Mesothelial cell of epicardium (in vitro differentiated cells): ENCODE results near the gene GLRX2. TPM values are rescaled to one million over a fixed set of nuclear protein-coding genes. Genes with fewer than 3 reads are reported as not detected.

ENCODE experiments used
- DNase-seq, 2 experiments: peaks; one replicate each; pipeline ENCODE4 v3.0.0; 2021; ENCODE audit warnings: low spot score in 2 of 2; ENCODE audit not compliant: unreplicated experiment in 2 of 2
- H3K27ac Mint-ChIP-seq: 2 replicates; pipeline ENCODE4 v1.8.0; 2021; ENCODE audit warnings: mixed read lengths
- H3K27me3 Mint-ChIP-seq: 2 replicates; pipeline ENCODE4 v1.8.0; 2021; ENCODE audit warnings: low read depth, mixed read lengths
- H3K36me3 Mint-ChIP-seq: 2 replicates; pipeline ENCODE4 v1.8.0; 2021; ENCODE audit warnings: mixed read lengths
- H3K4me1 Mint-ChIP-seq: 2 replicates; pipeline ENCODE4 v1.8.0; 2021; ENCODE audit warnings: mixed read lengths
- H3K4me3 Mint-ChIP-seq: 2 replicates; pipeline ENCODE4 v1.8.0; 2021; ENCODE audit warnings: mild to moderate bottlenecking, moderate library complexity, mixed read lengths
- H3K9me3 Mint-ChIP-seq: 2 replicates; pipeline ENCODE4 v1.8.0; 2021; ENCODE audit warnings: mixed read lengths
- CTCF ChIP-seq: fragments of 200-600 bp; sonication (generic); IDR thresholded peaks from one replicate; pipeline ENCODE4 v1.5.0; 2021; ENCODE audit warnings: antibody characterized with exemption; ENCODE audit not compliant: unreplicated experiment
- total RNA-seq: library from RNA; stranded (reverse); gene quantifications from 3 replicates; pipeline ENCODE4 v1.2.1, GENCODE V29; 2021

The GLRX2 gene
- total RNA-seq, 1 donor from 2014 or later: 10.4 TPM

- TF ChIP-seq CTCF: no peak
- Mint-ChIP-seq H3K9me3 (no peaks in the 10 kb centered on the region), H3K4me1 (peaks cover 17% of the 10 kb centered on the region), H3K36me3 (no peaks in the 10 kb centered on the region), H3K27ac (peak overlapping the region; percentile 85), H3K4me3 (peak overlapping the region; percentile 85), H3K27me3 (no peaks in the 10 kb centered on the region)
- no peak for DNase-seq
Measured at GRCh38 chr1:193103759-193104501, 1.3 kb downstream of the GLRX2 start.

- Mint-ChIP-seq H3K36me3 (no peaks in the 10 kb centered on the region), H3K4me3 (no peak overlapping the region), H3K4me1 (peaks cover 17% of the 10 kb centered on the region), H3K27ac (no peak overlapping the region), H3K27me3 (no peaks in the 10 kb centered on the region), H3K9me3 (no peaks in the 10 kb centered on the region)
- DNase-seq: no peak
- TF ChIP-seq CTCF: no peak
Measured at GRCh38 chr1:193102662-193103061, 2.6 kb downstream of the GLRX2 start.

GRCh38 chr1:193094112-193094511 is 11.1 kb downstream of the GLRX2 start:
- no peak overlapping the region for H3K27ac Mint-ChIP-seq
- no peaks in the 10 kb centered on the region for H3K9me3 Mint-ChIP-seq
- no peaks in the 10 kb centered on the region for H3K4me1 Mint-ChIP-seq
- peaks cover 15% of the 10 kb centered on the region for H3K36me3 Mint-ChIP-seq
- DNase-seq: no peak
- no peak overlapping the region for H3K4me3 Mint-ChIP-seq
- no peaks in the 10 kb centered on the region for H3K27me3 Mint-ChIP-seq
- no peak for TF ChIP-seq CTCF

- peaks cover 8% of the 10 kb centered on the region for H3K36me3 Mint-ChIP-seq
- no peak for DNase-seq
- H3K4me3 Mint-ChIP-seq: no peak overlapping the region
- H3K4me1 Mint-ChIP-seq: no peaks in the 10 kb centered on the region
- no peak for TF ChIP-seq CTCF
- no peaks in the 10 kb centered on the region for H3K27me3 Mint-ChIP-seq
- no peak overlapping the region for H3K27ac Mint-ChIP-seq
- H3K9me3 Mint-ChIP-seq: no peaks in the 10 kb centered on the region
Measured at GRCh38 chr1:193090865-193091264, 14.3 kb downstream of the GLRX2 start.

- DNase-seq: no peak
- no peaks in the 10 kb centered on the region for H3K9me3 Mint-ChIP-seq
- no peaks in the 10 kb centered on the region for H3K27me3 Mint-ChIP-seq
- no peak overlapping the region for H3K4me3 Mint-ChIP-seq
- no peak for TF ChIP-seq CTCF
- no peaks in the 10 kb centered on the region for H3K4me1 Mint-ChIP-seq
- H3K27ac Mint-ChIP-seq: no peak overlapping the region
- peaks cover 22% of the 10 kb centered on the region for H3K36me3 Mint-ChIP-seq
Measured at GRCh38 chr1:193087893-193088292, 17.3 kb downstream of the GLRX2 start.
